ENCODE data around the gene CLDN16.

CLDN16 gene

GRCh38 chr3:190385731-190386688 is 2.0 kb upstream of the CLDN16 start:
- FAIRE-seq (no peak), DNase-seq (ENCODE audit: insufficient read length, low spot score) (no peak)
- no peak for TF ChIP-seq CTCF (IDR thresholded peaks at IDR 0.05; ENCODE audit: insufficient read depth, missing control alignments)

GRCh38 chr3:190388703-190389102 is 740 bp downstream of the CLDN16 start:
- FAIRE-seq (no peak), DNase-seq (ENCODE audit: insufficient read length, low spot score) (no peak)
- TF ChIP-seq CTCF (IDR thresholded peaks at IDR 0.05; ENCODE audit: insufficient read depth, missing control alignments) = no peak

GRCh38 chr3:190396001-190396400 is 8.0 kb downstream of the CLDN16 start:
- no peak for DNase-seq (ENCODE audit: insufficient read length, low spot score)
- TF ChIP-seq CTCF (IDR thresholded peaks at IDR 0.05; ENCODE audit: insufficient read depth, missing control alignments) = no peak
- no peak for FAIRE-seq

GRCh38 chr3:190397889-190398288 is 9.9 kb downstream of the CLDN16 start:
- FAIRE-seq = no peak
- no peak for DNase-seq (ENCODE audit: insufficient read length, low spot score)
- no peak for TF ChIP-seq CTCF (IDR thresholded peaks at IDR 0.05; ENCODE audit: insufficient read depth, missing control alignments)

GRCh38 chr3:190399677-190400076 is 11.7 kb downstream of the CLDN16 start:
- no peak for TF ChIP-seq CTCF (IDR thresholded peaks at IDR 0.05; ENCODE audit: insufficient read depth, missing control alignments)
- DNase-seq (ENCODE audit: insufficient read length, low spot score) (no peak), FAIRE-seq (no peak)

GRCh38 chr3:190401963-190402362 is 14.0 kb downstream of the CLDN16 start:
- FAIRE-seq (no peak), DNase-seq (ENCODE audit: insufficient read length, low spot score) (no peak)
- no peak for TF ChIP-seq CTCF (IDR thresholded peaks at IDR 0.05; ENCODE audit: insufficient read depth, missing control alignments)

GRCh38 chr3:190404715-190405114 is 16.8 kb downstream of the CLDN16 start:
- DNase-seq (ENCODE audit: insufficient read length, low spot score) (no peak), FAIRE-seq (no peak)

More at GRCh38 chr3:190404715-190405114, 16.8 kb downstream of the CLDN16 start:
- no peak for TF ChIP-seq CTCF (IDR thresholded peaks at IDR 0.05; ENCODE audit: insufficient read depth, missing control alignments)
